Progenitor cell of endocrine pancreas (in vitro differentiated cells): ENCODE measurements around the gene MYO7B. TPM values are rescaled to one million over a fixed set of nuclear protein-coding genes. Genes with fewer than 3 reads are reported as not detected.

Experiments used
- DNase-seq: peaks from one replicate; pipeline ENCODE4 v3.0.0; 2021; ENCODE audit warnings: low spot score; ENCODE audit not compliant: unreplicated experiment
- H3K27ac Mint-ChIP-seq: 2 replicates; pipeline ENCODE4 v1.8.0; 2021; ENCODE audit warnings: mild to moderate bottlenecking, moderate library complexity, mixed read lengths
- H3K27me3 Mint-ChIP-seq: 2 replicates; pipeline ENCODE4 v1.8.0; 2021; ENCODE audit warnings: mixed read lengths
- H3K36me3 Mint-ChIP-seq: 2 replicates; pipeline ENCODE4 v1.8.0; 2022; ENCODE audit warnings: mixed read lengths; ENCODE audit not compliant: insufficient read depth
- H3K4me1 Mint-ChIP-seq: 2 replicates; pipeline ENCODE4 v1.8.0; 2021; ENCODE audit warnings: low read depth, mixed read lengths
- H3K4me3 Mint-ChIP-seq: 2 replicates; pipeline ENCODE4 v1.8.0; 2021; ENCODE audit warnings: low read depth, mild to moderate bottlenecking, moderate library complexity, mixed read lengths
- H3K9me3 Mint-ChIP-seq: 2 replicates; pipeline ENCODE4 v1.8.0; 2021; ENCODE audit warnings: low read depth, mixed read lengths
- total RNA-seq: library from RNA; stranded (reverse); gene quantifications from 2 replicates; pipeline ENCODE4 v1.2.1, GENCODE V29; 2021
- TF ChIP-seq, protein P1 (sequence below): fragments of 200-600 bp; sonication (generic); IDR thresholded peaks from one replicate; pipeline ENCODE4 v1.5.0; 2021; ENCODE audit warnings: antibody characterized with exemption, mild to moderate bottlenecking; ENCODE audit not compliant: unreplicated experiment

The MYO7B gene
- total RNA-seq, 1 donor from 2014 or later, result not detected

DNA sequence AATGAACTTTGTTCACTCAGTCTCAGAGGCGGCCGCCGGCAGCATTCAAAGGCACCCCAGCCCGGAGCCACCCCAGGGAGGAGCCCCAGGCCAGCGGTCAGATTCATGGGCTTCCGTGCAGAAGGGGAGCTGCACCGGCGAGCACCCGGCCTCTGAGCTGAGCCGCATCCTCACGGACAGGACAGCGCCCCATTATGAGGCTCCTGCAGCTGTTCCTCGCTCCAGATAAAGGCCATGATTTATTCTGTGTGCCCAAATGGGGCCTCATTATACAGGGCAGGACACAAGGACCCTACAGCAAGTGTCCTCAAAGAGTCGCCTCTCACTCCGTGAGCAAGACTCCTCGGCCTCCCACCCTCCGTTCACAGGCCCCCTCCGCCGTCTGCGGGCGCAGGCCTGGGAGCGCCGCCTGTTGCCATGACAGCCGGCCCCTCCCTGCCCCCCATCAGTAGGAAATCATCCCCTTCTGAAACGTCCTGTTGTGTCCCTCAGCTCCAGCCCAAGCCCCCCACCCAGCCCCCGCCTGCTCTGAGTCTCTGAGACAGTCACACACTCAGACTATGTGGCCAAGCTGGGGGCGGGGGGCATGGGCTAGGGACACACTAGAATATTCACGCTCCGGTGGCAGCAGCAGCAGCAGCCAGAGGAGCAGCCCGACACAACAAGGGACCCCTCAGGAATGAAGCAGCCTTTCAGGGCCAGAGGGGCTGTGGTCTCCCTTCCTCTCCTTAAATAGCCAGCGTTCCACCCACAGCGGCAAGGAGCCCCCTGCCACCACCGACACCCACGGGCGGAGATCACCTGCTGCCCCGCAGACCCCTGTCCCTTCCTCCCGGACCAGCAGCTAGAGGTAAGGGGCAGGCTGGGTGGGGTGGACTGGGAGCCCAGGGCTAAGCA lies 110.2 kb downstream of the MYO7B start, which contains the start of gene GPR17:
TSS of gene GPR17 (plus strand) at position 759 of the 897 bp plus-strand sequence. CDS start 4,583 bp downstream, outside the sequence.
- Mint-ChIP-seq H3K27me3 (peaks cover 12% of the 10 kb centered on the region), H3K27ac (no peak within 1 kb of the TSS), H3K4me3 (no peak within 1 kb of the TSS), H3K9me3 (no peaks in the 10 kb centered on the region), H3K36me3 (no peaks in the 10 kb centered on the region), H3K4me1 (peaks cover 4% of the 10 kb centered on the region)
- TF ChIP-seq, protein P1, sequence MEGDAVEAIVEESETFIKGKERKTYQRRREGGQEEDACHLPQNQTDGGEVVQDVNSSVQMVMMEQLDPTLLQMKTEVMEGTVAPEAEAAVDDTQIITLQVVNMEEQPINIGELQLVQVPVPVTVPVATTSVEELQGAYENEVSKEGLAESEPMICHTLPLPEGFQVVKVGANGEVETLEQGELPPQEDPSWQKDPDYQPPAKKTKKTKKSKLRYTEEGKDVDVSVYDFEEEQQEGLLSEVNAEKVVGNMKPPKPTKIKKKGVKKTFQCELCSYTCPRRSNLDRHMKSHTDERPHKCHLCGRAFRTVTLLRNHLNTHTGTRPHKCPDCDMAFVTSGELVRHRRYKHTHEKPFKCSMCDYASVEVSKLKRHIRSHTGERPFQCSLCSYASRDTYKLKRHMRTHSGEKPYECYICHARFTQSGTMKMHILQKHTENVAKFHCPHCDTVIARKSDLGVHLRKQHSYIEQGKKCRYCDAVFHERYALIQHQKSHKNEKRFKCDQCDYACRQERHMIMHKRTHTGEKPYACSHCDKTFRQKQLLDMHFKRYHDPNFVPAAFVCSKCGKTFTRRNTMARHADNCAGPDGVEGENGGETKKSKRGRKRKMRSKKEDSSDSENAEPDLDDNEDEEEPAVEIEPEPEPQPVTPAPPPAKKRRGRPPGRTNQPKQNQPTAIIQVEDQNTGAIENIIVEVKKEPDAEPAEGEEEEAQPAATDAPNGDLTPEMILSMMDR, result no peak
- DNase-seq, result no peak

DNA sequence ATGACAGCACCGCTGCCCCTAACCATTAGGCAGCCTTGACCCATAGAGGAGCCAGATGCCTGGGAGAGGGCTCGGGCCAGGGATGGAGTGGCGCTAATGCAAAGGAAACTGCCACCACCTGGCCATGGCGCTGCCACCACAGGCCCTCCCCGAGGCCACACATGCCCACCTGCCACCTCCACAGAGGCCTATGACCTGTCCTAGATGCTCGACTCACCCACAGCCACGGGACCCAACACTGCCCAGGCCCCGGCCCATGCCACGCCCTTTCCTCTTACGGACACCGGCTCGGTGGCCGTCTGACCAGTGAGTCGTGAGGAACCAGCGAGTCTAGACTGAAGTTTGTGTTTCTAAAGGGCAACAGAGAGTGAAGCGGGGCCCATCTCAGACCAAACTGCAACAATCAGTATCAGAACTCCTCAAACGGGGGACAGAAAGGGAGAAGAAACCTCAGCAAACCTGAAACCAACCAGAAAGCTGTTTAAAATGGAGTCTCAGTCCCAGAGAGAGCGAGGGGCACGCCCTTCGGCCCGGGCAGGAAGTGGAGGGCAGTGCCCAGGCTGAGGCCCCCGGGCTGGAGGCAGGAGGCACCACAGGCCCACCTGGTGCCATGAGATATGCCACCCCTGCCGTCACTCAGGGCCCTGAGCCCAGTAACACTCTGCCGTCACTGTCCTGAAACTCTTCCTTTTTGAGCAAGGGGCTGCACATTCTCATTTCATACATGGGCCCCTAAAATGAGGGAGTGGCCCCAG lies 111.2 kb downstream of the MYO7B start:
- TF ChIP-seq, protein P1, result no peak
- no peak for DNase-seq
- Mint-ChIP-seq H3K9me3 (no peaks in the 10 kb centered on the region), H3K27ac (no peak overlapping the region), H3K27me3 (peaks cover 12% of the 10 kb centered on the region), H3K4me3 (no peak overlapping the region), H3K4me1 (peaks cover 4% of the 10 kb centered on the region), H3K36me3 (no peaks in the 10 kb centered on the region)

DNA sequence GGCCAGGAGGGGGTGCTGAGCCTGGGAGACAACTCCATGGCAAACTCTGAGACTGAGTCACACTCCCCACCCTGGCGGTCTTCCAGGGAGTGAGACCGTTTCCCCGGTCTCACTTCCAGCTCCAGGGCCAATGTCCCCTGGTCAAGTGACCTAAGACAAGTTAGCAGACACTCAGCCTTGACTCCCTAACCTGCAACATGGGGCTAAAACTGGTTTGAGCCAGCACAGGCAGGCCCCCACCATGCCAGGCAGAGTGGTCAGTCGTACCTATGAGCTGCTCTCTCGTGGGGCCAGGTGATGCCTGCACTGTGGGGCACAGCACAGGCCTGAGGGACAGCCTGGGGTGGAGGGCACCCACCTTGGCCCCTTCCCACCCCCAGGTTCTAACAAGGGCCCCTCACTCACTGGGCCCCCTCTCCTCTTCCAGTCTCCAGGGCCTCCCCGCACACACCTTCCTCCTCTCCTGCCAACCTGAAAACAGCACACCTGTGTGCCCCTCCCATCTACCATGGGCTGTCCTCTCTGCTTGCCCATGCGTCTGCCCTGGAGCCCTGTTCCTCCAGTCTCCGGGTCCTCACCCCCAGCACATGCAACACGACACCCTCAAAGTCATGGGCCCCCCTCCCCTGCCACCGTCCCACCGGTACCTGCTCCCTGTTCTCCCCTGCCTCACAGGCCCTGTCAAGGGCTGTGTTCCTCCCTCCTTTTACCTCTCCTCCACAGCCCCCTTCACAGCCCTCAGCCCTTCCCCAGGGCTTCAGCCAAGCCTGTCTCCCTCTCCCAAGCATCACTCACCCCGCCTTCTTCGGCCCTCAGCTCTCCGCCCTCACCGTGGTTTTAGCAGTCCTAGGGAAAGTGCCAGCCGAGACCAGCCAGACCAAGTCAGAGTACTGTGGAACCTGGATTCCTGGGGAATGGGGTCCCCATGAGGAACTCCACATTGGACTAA lies 112.0 kb downstream of the MYO7B start:
- H3K4me1 Mint-ChIP-seq, result peaks cover 4% of the 10 kb centered on the region
- H3K27me3 Mint-ChIP-seq, result peaks cover 12% of the 10 kb centered on the region
- no peak for DNase-seq
- no peaks in the 10 kb centered on the region for H3K9me3 Mint-ChIP-seq
- no peak overlapping the region for H3K4me3 Mint-ChIP-seq
- H3K36me3 Mint-ChIP-seq, result no peaks in the 10 kb centered on the region
- TF ChIP-seq, protein P1, result no peak
- peak overlapping the region; percentile 89 for H3K27ac Mint-ChIP-seq

DNA sequence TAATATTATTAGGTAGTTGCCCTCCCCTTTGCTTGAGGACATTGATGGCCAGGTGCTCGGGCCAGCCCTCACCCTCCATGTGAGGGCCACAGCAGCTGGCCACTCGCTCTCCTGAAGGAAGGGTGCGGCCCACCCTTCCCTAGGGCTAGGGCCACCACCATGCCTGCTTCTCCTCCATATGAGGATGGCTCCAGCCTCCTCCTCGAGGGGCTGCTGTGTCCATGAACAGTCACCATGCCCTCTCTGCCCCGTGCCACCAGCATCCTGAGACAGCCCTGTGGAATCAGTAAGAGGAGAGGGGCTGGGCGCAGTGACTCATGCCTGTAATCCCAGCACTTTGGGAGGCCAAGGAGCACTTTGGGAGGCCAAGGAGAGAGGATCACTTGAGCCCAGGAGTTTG lies 112.8 kb downstream of the MYO7B start:
- TF ChIP-seq, protein P1, result no peak
- no peak overlapping the region for H3K4me3 Mint-ChIP-seq
- H3K36me3 Mint-ChIP-seq, result no peaks in the 10 kb centered on the region
- no peak for DNase-seq
- no peak overlapping the region for H3K27ac Mint-ChIP-seq
- H3K4me1 Mint-ChIP-seq, result peaks cover 4% of the 10 kb centered on the region
- H3K9me3 Mint-ChIP-seq, result no peaks in the 10 kb centered on the region
- H3K27me3 Mint-ChIP-seq, result peaks cover 12% of the 10 kb centered on the region
